Germinal center (tissue), 1 donor: ENCODE measurements around the gene CTNNA3.

Experiments
- DNase-seq: peaks from one replicate; pipeline ENCODE4 v3.0.0; 2012; ENCODE audit warnings: mixed read lengths, low spot score

CTNNA3 gene

DNA sequence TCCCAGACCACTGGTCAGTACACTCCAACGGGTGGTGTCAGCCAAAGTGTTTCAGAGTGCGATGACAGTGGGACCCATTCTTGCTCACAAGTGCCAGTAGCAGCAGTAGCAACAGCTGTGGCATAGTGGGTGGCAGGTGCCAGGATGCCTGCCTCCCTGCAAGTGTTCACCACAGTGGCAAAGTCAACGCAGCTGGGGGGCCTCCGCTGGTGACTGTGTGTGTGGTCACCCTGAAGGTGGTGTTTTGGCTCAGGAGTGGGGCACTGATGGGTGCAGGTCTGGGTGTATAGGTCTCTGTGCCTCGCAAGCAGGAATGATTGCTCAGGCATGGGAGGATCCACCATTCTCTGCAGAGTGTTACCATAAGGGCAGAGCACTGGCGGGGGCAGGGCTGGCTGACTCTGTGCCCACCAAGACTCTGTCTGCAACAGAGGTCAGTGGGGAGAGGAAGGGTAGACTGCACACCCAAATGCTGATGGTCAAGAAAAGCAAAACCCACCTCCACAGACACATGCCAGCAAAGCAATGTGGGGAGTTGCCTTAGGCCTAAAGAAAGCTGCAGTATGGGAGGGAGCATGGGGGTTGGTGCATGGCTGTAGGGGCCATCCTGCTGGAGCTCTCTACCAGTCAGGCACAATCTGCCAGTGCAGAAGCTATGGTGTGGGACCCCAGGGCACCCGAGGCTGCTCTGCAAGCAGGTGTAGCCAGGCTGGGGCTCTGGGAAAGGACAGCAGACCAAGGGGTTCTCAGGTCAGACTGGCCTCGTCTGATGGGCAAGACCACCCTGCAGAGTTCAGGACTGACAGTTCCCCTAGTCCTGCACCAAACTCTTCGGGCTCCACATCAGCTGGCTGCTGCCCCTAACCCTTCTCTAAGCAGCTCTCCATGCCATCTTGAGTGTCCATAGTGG lies 368.1 kb downstream of the CTNNA3 start:
- DNase-seq: no peak

DNA sequence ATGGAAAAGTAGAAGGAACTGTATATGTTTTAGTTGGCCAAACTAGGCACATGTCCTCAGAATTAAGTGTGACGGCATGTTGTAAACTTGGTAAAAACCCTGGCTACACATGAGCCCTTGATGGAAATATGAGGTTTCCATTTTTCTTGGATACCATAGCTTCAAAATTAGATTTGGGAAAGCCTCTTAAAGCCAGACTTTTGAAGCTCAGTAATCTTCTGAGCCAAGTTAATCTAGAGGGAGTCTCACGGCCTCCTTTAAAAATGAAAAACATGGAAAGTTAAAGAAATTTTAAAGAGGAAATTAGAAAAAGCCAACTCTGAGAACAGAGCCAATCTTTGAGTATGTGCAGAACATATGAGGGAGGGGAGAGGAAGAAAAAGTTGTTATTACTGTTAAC lies 376.0 kb downstream of the CTNNA3 start:
- no peak for DNase-seq

DNA sequence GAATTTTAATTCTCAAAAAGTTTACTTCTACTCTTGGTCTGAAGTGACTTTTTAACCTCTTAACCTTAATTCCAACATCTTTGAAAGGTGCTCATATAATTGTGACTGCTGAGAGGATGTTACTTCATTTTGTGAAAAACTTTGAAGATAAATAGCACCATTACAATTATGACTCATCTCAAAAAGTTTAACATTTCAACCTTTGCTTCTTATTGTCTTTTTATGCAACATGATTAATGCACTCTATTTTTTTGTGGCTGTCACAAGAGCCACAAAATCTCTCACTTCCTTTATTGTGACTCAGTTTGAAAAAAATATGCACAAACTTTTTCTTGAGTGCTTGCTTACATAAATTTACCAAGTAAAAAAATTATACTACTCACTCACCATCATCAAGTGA lies 387.1 kb downstream of the CTNNA3 start:
- no peak for DNase-seq

DNA sequence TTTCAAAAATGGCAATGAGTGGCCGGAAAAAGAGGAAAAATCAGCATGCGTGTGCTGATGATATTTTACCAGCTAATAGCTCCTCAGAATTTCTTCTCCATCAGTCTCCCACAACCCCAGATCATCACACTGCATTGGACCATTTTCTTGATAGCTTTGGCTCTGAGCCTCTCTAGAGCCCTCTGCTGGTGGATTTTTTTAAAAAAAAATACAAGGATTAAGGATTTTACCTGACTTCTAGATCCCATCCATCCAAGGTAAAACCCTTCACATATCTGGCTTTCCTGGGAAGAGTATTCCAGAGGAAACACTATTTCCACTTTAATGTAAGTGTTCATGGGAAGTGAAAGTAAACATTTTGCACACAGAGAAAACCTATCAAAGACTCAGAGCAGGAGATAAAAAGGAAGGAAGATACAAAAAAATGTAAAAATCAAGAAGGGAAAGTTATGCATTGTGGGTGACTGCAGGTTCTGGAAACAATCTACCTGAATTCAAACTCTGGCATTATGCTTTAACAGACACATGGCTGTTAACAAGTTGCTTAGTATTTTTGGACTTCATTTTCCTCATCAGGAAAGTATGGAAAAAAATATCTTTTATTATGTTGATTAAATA lies 389.3 kb downstream of the CTNNA3 start:
- DNase-seq: peak; percentile 5

DNA sequence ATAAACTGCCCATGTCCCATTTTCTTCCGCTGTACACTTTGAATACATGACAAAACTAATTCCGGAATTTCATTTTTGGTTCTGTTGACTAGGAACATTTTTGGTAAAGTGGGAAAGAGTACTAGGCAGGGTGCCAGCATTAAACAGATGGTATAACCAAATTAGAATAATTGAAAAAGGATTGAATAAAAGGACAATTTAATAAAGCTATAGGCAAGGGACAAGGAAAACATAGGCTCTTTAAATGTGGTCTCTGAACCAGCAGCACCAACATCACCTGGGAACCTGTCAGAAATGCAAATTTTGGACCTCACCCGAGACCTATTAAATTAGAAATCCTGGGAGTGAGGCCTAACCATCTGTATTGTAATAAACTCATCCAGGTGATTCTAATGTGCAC lies 393.3 kb downstream of the CTNNA3 start:
- no peak for DNase-seq

DNA sequence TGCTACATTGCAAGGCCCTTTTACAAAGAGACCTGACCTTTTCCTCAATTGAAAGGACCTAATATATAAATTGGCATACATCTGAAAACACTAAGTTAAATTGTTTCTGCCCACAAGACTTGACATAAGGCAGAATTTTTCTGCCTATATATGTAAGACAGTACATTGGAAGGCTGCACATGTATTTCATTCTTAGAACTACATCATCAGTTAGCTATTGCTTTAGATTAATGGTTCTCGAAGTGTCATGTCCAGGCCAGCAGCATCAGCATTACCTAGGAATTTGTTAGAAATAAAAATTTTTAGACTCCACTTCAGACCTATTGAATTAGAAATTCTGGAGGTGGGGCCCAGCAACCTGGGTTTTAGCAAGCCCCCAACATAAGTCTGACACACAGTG lies 396.2 kb downstream of the CTNNA3 start:
- no peak for DNase-seq

DNA sequence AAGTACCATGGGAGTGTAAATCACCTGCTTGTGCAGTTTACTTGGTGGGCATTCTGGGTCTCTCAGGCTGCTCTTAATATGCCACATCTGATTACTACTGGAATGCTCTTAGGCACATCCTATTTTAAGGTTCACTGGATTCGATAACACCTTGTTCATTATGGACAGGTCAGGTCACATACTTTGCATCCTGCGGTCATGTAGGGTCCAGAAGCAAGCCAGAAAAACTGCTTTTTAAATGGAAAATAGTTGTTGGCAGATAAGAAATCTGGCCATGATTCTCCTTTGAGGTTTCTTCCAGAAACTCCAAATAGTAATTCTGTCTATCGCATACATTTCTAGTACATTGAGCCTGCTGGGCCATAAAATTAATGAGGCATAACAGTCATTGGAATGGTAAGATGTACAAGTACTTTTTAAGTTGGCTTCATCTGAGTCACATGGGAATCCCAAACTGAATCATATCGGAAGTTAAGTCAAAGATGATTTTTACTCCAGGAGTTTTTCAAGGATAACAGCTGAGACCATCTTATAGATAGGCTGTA lies 398.3 kb downstream of the CTNNA3 start:
- no peak for DNase-seq

GRCh38 chr10:67296926-67297325 lies 399.1 kb downstream of the CTNNA3 start:
- no peak for DNase-seq

GRCh38 chr10:67288688-67289410 lies 407.1 kb downstream of the CTNNA3 start:
- DNase-seq: no peak

DNA sequence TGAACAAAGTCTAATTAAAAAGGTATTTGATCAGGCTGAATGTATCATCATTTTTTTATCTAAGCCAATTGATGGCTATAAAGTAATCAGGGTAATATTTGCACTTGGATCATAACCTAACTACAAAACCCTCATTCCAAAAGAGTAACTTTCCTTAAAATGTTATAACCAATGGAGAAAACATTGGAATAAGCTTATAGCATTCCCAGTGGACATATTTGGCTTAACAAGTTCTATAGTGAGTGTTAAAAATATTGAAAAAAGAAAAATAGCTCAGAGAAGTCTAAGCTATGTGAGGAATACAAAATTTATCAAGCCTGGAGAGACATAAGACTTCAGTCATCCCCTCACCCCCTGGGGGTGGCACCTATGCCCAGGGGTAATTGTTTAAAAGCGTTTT lies 411.4 kb downstream of the CTNNA3 start:
- no peak for DNase-seq

DNA sequence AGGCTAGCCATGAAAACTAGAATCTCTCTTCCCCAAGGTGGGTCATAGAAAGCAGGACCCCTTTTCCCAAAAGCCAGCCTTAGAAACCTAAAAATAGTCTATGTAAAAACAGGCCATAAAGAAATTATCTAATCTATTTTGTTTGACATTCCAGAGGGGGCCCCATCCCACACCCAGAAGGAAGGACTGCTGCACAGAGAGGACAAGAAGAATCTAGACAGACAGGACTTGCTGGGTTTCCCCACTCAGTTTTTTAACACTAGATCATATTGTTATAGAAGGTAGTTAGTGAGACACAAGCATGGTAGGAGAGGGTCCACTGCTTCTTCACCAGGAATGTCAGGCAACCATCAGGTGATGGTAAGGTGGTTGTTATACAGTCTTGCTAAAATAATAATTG lies 413.1 kb downstream of the CTNNA3 start:
- no peak for DNase-seq

GRCh38 chr10:67280405-67280804 lies 415.6 kb downstream of the CTNNA3 start:
- no peak for DNase-seq

GRCh38 chr10:67277402-67277801 lies 418.6 kb downstream of the CTNNA3 start:
- DNase-seq: no peak

DNA sequence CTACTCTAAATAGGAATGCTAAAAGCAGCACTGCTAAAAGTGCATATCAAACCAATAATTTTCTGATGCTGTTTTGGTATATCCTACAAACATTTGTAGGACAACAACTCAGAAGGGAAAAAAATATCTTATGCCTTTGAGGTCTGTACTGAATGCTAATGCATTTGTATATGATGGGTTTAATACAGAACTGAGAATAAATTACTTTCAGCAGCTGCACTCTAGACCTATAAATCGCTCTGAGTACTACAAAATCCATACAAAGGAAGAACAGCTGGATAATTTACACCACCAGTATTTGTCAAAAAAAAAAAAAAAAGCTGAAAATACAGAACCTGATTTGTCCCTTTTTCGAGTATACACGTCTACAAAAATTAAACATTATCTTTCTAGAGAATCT lies 426.2 kb downstream of the CTNNA3 start:
- no peak for DNase-seq

GRCh38 chr10:67268146-67268545 lies 427.8 kb downstream of the CTNNA3 start:
- no peak for DNase-seq

DNA sequence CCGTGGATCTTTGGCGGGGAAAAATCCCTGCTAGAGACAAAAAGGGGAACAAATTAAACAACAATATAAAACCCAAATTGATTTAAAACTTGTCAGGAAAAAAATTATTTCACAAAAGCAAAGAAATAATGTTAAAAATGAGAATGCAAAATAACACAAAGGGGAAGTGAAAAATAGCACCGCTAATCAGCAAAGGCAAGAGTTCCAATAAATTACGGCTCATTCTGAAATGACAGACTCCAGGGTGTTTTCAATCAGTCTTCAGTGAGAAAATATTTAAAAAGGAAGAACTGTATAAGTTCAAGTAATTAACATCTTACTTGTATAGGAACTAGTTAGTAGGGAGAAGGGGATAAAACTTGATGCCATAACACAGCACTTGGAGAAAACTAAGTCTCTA lies 433.3 kb downstream of the CTNNA3 start:
- no peak for DNase-seq

DNA sequence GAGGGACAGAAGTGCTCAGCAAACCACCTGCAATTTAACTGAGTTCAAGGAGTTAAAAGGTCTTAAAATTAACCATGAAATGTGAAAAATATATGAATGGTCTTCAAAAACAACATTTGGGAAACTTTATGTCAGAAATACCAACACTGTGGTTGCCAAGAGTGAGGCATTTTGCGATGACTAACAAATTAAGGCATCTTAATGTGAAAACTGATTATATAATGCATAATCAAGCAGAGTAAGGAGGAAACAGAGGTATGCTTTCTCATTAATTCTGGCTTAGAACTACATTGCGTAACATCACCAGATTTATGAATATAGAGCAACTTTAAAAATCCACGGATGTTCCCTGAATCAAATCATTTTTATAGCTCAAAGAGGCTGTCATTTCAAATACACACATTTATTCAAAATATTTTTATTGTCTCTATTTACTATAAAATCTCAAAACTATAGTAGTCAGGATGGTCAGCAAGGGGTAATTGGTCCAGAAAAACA lies 434.6 kb downstream of the CTNNA3 start:
- DNase-seq: no peak

DNA sequence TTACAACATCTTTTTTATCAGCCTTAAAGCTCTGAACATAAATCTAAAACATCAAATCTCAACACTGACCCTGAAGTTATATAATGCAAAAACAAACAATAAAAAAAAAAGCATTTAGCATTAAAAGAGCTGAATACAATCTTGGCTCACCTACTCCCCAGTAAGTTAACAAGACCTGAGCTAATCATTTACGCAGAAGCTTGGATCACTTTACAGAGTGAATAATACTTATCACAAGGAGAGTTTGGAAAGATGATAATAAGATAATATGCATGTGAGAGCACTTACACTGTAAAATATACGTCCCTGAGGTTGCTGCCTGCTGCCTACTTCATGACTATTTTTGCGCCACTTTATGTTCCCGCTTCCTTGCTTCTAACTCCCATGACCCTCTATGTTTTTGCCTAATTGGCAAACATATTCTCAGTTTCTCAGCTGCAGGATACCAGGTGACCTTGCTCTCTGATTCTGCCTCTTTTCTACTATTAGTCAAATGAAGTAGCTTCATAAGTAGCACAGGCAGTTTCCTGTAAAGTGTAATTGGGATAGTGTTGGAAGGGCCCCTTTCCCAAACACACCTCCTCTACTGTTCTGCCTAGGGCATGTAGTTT lies 436.6 kb downstream of the CTNNA3 start:
- DNase-seq: no peak

DNA sequence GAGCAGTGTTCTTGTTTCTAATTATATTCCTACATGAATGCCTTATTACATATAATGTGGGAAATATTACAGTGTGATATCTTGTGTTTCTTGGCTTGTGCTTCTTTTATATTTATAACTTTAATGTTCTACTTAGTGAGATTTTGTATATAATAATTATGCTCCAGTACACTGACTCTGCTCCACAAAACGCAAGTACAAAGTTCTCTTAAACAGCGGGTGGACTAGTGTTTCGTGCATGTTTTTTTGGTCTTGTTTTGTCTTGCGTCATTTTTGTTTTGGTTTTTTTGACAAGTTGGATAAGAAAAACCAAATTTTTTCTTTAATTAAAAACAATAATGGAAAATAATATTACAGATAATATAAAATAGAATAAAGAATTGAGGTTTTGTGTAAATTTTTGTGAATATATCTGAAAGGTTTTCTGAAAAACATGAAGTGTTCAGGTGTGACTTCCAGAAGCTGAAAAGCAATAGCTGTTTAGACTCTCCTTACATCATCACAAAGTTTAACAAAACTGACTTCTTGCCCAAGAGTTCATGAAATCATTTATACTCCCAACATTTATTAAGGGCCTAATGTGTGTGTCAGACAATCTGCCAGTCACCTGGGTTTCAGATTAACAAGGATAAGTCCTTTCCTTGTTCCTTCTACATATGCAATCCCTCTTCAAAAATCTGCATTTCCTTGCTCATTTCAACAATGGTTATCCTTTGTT lies 438.4 kb downstream of the CTNNA3 start:
- no peak for DNase-seq

DNA sequence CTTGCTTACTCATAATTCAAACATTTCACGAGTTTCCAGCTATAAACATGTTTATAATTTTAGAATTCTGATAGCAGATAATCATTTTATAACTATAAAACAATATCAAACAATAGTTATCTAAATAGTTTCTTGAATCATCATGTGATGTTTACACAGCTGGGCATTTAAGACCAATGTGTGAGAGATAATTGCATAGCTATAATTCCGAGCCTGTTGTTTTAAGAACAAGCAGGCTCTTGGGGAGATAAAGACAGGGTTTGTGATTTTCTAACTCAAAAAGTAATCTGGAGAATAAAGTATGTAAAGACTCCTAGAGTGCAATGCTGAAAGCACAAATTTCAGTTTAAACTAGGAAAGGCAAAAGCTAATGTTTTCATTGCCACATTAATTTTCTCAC lies 439.0 kb downstream of the CTNNA3 start:
- no peak for DNase-seq

GRCh38 chr10:67250686-67251085 lies 445.3 kb downstream of the CTNNA3 start:
- DNase-seq: no peak
